Large intestine (tissue), 3 donors: ENCODE measurements around the gene C11orf68. TPM values are rescaled to one million over a fixed set of nuclear protein-coding genes. Genes with fewer than 3 reads are reported as not detected.
"Not testable (repeated sequence)": the region's sequence is repeated elsewhere in the genome, so short reads cannot be mapped to it uniquely, and the experiment has no call there.

ENCODE experiments used
- DNase-seq, 2 donors: peaks; one replicate each; pipeline versions ENCODE4 v3.0.0 to v3.0.0-alpha.2; 2013
- H3K27ac ChIP-seq: one replicate; pipeline ENCODE4 v1.5.1; 2013; ENCODE audit warnings: low read length
- H3K27me3 ChIP-seq: 2 replicates; pipeline ENCODE4 v1.6.1; 2013; ENCODE audit warnings: low read length; ENCODE audit not compliant: control insufficient read depth, insufficient read depth
- H3K36me3 ChIP-seq: 2 replicates; pipeline ENCODE4 v1.6.1; 2013; ENCODE audit warnings: low read length; ENCODE audit not compliant: control insufficient read depth, insufficient read depth
- H3K4me1 ChIP-seq: one replicate; pipeline ENCODE4 v1.6.1; 2013; ENCODE audit warnings: low read length; ENCODE audit not compliant: control insufficient read depth, insufficient read depth
- H3K4me3 ChIP-seq: one replicate; pipeline ENCODE4 v1.5.1; 2013; ENCODE audit warnings: low read length
- H3K9me3 ChIP-seq: one replicate; pipeline ENCODE4 v1.6.1; 2013; ENCODE audit warnings: mild to moderate bottlenecking, low read depth, low read length, moderate library complexity; ENCODE audit not compliant: control insufficient read depth
- WGBS: methylation state at CpG from one replicate; pipeline ENCODE4 v1.1.5; 2013; ENCODE audit warnings: low lambda C conversion rate; ENCODE audit not compliant: insufficient coverage; 5-methylcytosine and 5-hydroxymethylcytosine counted together
- polyA plus RNA-seq: library from polyadenylated mRNA; unstranded; fragments of 120-200 nt; gene quantifications from one replicate; pipeline ENCODE4 v1.2.1, GENCODE V29; 2013

C11orf68 gene
- polyA plus RNA-seq, 1 donor = 30.3 TPM

- not testable (repeated sequence) for DNase-seq, H3K9me3 ChIP-seq, H3K27ac ChIP-seq, H3K36me3 ChIP-seq
- peak overlapping the region; percentile 47 for H3K4me3 ChIP-seq
- no CpG with 5 or more reads among the region's 5 CpGs for WGBS
- H3K4me1 ChIP-seq = peaks cover 31% of the 10 kb centered on the region
- peaks cover 13% of the 10 kb centered on the region for H3K27me3 ChIP-seq
These were observed 26.7 kb downstream of the C11orf68 start for GRCh38 chr11:65892137-65892540.

GRCh38 chr11:65891219-65892136, 27.4 kb downstream of the C11orf68 start:
- WGBS = no CpG with 5 or more reads among the region's 57 CpGs
- H3K4me3 ChIP-seq = peak overlapping the region; percentile 47
- peaks cover 3% of the 10 kb centered on the region for H3K36me3 ChIP-seq
- H3K27ac ChIP-seq = peak overlapping the region; percentile 35
- peaks cover 37% of the 10 kb centered on the region for H3K4me1 ChIP-seq
- H3K27me3 ChIP-seq = peaks cover 6% of the 10 kb centered on the region
- no peaks in the 10 kb centered on the region for H3K9me3 ChIP-seq
- DNase-seq = peak in 1 of 2 donors; percentile 37

- H3K27me3 ChIP-seq = peaks cover 2% of the 10 kb centered on the region
- peak; percentile 97 to 98 for DNase-seq
- H3K4me1 ChIP-seq = peaks cover 44% of the 10 kb centered on the region
- no CpG with 5 or more reads among the region's 94 CpGs for WGBS
- H3K4me3 ChIP-seq = peak within 1 kb of the TSS; percentile 47
- peak within 1 kb of the TSS; percentile 35 for H3K27ac ChIP-seq
- H3K36me3 ChIP-seq = peaks cover 10% of the 10 kb centered on the region
- no peaks in the 10 kb centered on the region for H3K9me3 ChIP-seq
These were observed 28.3 kb downstream of the C11orf68 start, which contains the start of gene CCDC85B for GRCh38 chr11:65890324-65891218. TSS of gene CCDC85B (plus strand) at chr11:65890673. CDS start at chr11:65890784, 111 bp downstream.

GRCh38 chr11:65888163-65888814, 30.6 kb downstream of the C11orf68 start, which contains the start of gene FIBP:
TSS of gene FIBP (minus strand) at chr11:65888471. CDS start at chr11:65888418, 53 bp downstream.
- WGBS = no CpG with 5 or more reads among the region's 57 CpGs
- no peaks in the 10 kb centered on the region for H3K9me3 ChIP-seq
- peaks cover 29% of the 10 kb centered on the region for H3K36me3 ChIP-seq
- H3K4me1 ChIP-seq = peaks cover 58% of the 10 kb centered on the region
- H3K27ac ChIP-seq = peak within 1 kb of the TSS; percentile 89
- peak; percentile 97 to 98 for DNase-seq
- no peaks in the 10 kb centered on the region for H3K27me3 ChIP-seq
- peak within 1 kb of the TSS; percentile 78 for H3K4me3 ChIP-seq

- no peak for DNase-seq
- Histone ChIP-seq H3K4me3 (peak overlapping the region; percentile 78), H3K36me3 (peaks cover 34% of the 10 kb centered on the region), H3K4me1 (peaks cover 58% of the 10 kb centered on the region), H3K27me3 (no peaks in the 10 kb centered on the region), H3K9me3 (no peaks in the 10 kb centered on the region), H3K27ac (peak overlapping the region; percentile 89)
- no CpG with 5 or more reads among the region's 23 CpGs for WGBS
These were observed 31.1 kb downstream of the C11orf68 start for GRCh38 chr11:65887723-65888162.

- DNase-seq = peak in 1 of 2 donors; percentile 60
- WGBS = no CpG with 5 or more reads among the region's 14 CpGs
- Histone ChIP-seq H3K4me1 (peaks cover 56% of the 10 kb centered on the region), H3K36me3 (peaks cover 41% of the 10 kb centered on the region), H3K4me3 (peak overlapping the region; percentile 78), H3K9me3 (no peaks in the 10 kb centered on the region), H3K27me3 (no peaks in the 10 kb centered on the region), H3K27ac (peak overlapping the region; percentile 89)
These were observed 31.8 kb downstream of the C11orf68 start for GRCh38 chr11:65886826-65887722.

GRCh38 chr11:65885808-65886536, 32.9 kb downstream of the C11orf68 start:
- DNase-seq = peak in 1 of 2 donors; percentile 42

GRCh38 chr11:65885231-65885630, 33.6 kb downstream of the C11orf68 start:
- H3K4me1 ChIP-seq = peaks cover 45% of the 10 kb centered on the region
- H3K36me3 ChIP-seq = peaks cover 42% of the 10 kb centered on the region

More at GRCh38 chr11:65885808-65886536, 32.9 kb downstream of the C11orf68 start:
- Histone ChIP-seq H3K4me1 (peaks cover 46% of the 10 kb centered on the region), H3K9me3 (no peaks in the 10 kb centered on the region), H3K27me3 (no peaks in the 10 kb centered on the region), H3K36me3 (peaks cover 42% of the 10 kb centered on the region), H3K27ac (peak overlapping the region; percentile 4), H3K4me3 (no peak overlapping the region)
- no CpG with 5 or more reads among the region's 12 CpGs for WGBS

More at GRCh38 chr11:65885231-65885630, 33.6 kb downstream of the C11orf68 start:
- no CpG with 5 or more reads among the region's 7 CpGs for WGBS
- no peak overlapping the region for H3K4me3 ChIP-seq
- no peak for DNase-seq
- peak overlapping the region; percentile 3 for H3K27ac ChIP-seq
- no peaks in the 10 kb centered on the region for H3K9me3 ChIP-seq
- no peaks in the 10 kb centered on the region for H3K27me3 ChIP-seq
